Esophagus muscularis mucosa (tissue), 4 donors: ENCODE measurements around the gene P2RY2. TPM values are rescaled to one million over a fixed set of nuclear protein-coding genes. Genes with fewer than 3 reads are reported as not detected.
"Not testable (repeated sequence)": the region's sequence is repeated elsewhere in the genome, so short reads cannot be mapped to it uniquely, and the experiment has no call there.

ENCODE experiments used
- DNase-seq: peaks from one replicate; pipeline ENCODE4 v3.0.0-alpha.2; 2017; ENCODE audit errors: extremely low spot score
- H3K27ac ChIP-seq, 4 donors: fragments of 200-600 bp; sonication (generic); replicated peaks in 1 of 4; 1 replicate in 3 of 4; 2 replicates in 1 of 4; pipeline ENCODE4 v1.5.1; 2016 to 2019; ENCODE audit warnings: mild to moderate bottlenecking in 1 of 4
- H3K27me3 ChIP-seq, 4 donors: fragments of 200-600 bp; sonication (generic); one replicate each; pipeline versions ENCODE4 v1.5.1 to v1.6.0; 2016 to 2019
- H3K36me3 ChIP-seq, 4 donors: fragments of 200-600 bp; sonication (generic); one replicate each; pipeline ENCODE4 v1.5.1; 2016 to 2019
- H3K4me1 ChIP-seq, 4 donors: fragments of 200-600 bp; sonication (generic); one replicate each; pipeline ENCODE4 v1.5.1; 2016 to 2019
- H3K4me3 ChIP-seq, 4 donors: fragments of 200-600 bp; sonication (generic); 1 replicate in 2 of 4; 2 replicates in 2 of 4; pipeline ENCODE4 v1.5.1; 2016 to 2019; ENCODE audit warnings: mild to moderate bottlenecking in 4 of 4, moderate library complexity in 1 of 4
- H3K9me3 ChIP-seq, 4 donors: fragments of 200-600 bp; sonication (generic); 1 replicate in 3 of 4; 2 replicates in 1 of 4; pipeline ENCODE4 v1.5.1; 2016 to 2019
- CTCF ChIP-seq, 3 experiments: fragments of 200-600 bp in 2 of 3; fragments of 450-650 bp in 1 of 3; sonication (generic) in 2 of 3; IDR thresholded peaks; one replicate each; pipeline ENCODE4 v1.5.1; 2017 to 2019; ENCODE audit warnings: antibody characterized with exemption in 3 of 3, mild to moderate bottlenecking in 2 of 3, moderate library complexity in 1 of 3
- EP300 ChIP-seq: sonication (generic); formaldehyde crosslinking; IDR thresholded peaks from one replicate; pipeline ENCODE4 v1.6.1; 2017; ENCODE audit warnings: antibody characterized with exemption
- POLR2A ChIP-seq: fragments of 450-650 bp; IDR thresholded peaks from one replicate; pipeline ENCODE4 v1.6.1; 2017; ENCODE audit warnings: antibody characterized with exemption, moderate library complexity, mild to moderate bottlenecking, low read depth
- POLR2AphosphoS5 ChIP-seq, 2 donors: sonication (generic); formaldehyde crosslinking; IDR thresholded peaks; one replicate each; pipeline ENCODE4 v1.6.1; 2017; ENCODE audit warnings: antibody characterized with exemption in 2 of 2
- WGBS: methylation state at CpG from one replicate; pipeline ENCODE4 v1.1.5; 2018; 5-methylcytosine and 5-hydroxymethylcytosine counted together
- intact Hi-C: fragments of 100-400 bp; cut with DNase I; formaldehyde crosslinking; loops from one replicate; pipeline ENCODE4 v1.15.1; 2023
- total RNA-seq, 4 donors: library from RNA; depleted of rRNA; stranded (reverse); fragments of >200 nt; gene quantifications; one replicate each; pipeline versions ENCODE4 v1.1.0 to v1.2.1, GENCODE V29; 2016

Gene P2RY2
- total RNA-seq, 4 donors from 2014 or later: 0.32 to 0.83 (median 0.52) TPM; not detected in 1

DNA sequence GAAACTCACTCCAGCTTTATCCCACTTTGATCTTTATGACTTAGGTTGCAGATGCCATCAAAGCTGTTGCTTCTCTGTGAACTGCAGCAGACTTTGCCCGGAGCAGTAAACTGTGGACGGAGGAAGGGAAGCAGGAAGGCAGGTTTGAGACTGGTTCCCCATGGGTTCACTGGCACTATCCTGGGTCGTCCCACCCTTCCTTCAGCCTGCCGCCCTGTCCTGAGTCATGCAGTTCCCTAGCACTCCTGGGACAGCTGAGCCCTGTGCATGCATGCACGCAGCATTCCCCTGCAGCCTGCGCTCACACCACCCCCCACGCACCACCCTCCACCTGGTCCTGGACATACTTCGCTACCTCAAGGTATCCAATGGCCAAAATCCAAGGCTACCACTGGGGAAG, 23.5 kb upstream of the P2RY2 start:
- no peaks in the 10 kb centered on the region for H3K9me3 ChIP-seq
- WGBS: 86% methylated on average over 8 of the region's 8 CpGs
- no peaks in the 10 kb centered on the region for H3K36me3 ChIP-seq
- no peak for TF ChIP-seq CTCF (IDR thresholded peaks at IDR 0.05)
- H3K27ac ChIP-seq: no peak overlapping the region
- no peak overlapping the region for H3K4me3 ChIP-seq
- H3K4me1 ChIP-seq: peaks cover 0 to 6% (median 0%) of the 10 kb centered on the region in 4 donors
- intact Hi-C loops: no loop called here
- no peak for DNase-seq
- no peaks in the 10 kb centered on the region for H3K27me3 ChIP-seq

DNA sequence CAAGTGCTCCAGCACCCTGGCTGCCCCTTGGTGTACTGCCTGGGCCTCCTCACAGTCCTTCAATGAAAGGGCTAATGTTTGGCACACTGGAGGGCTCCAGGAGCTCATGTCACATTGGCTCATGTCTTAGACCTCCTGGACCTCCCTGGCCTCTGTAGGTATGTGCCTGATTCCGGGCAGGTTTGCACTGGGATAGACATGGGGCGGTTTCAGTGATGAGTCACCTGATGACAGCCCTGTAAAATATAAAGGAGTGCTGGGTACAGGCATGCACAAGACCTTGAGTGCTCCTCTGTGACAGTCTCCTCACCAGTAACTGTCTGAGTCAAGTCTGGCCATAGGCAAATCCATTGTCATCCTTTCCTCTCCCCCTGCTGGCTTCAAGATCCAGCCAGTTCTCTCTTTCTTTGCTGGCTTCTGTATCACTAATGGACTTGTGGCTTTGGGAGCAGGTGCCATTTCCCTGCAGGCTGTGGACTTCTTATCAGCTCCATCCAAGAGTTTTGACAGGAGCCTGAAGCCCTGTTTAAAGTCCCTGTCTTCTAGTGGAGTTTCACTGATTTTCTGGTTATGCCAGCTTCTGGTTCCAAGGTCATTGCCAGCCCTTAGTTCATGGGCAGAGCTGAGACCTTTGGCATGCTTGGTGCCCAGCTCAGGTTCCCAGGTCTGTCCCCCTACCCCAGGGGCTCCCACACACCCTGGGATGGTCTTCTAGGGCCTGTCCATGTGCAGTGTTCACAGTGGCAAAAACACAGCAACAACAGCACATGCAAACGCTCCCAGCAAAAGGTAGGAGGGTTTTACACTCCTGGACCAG, 22.7 kb upstream of the P2RY2 start:
- TF ChIP-seq POLR2A (no peak), CTCF (IDR thresholded peaks at IDR 0.05) (no peak), POLR2AphosphoS5 (IDR thresholded peaks at IDR 0.05) (no peak), EP300 (no peak)
- intact Hi-C loops: no loop called here
- Histone ChIP-seq H3K36me3 (no peaks in the 10 kb centered on the region), H3K4me3 (no peak overlapping the region), H3K27me3 (no peaks in the 10 kb centered on the region), H3K4me1 (peaks cover 0 to 6% (median 0%) of the 10 kb centered on the region in 4 donors), H3K9me3 (no peaks in the 10 kb centered on the region), H3K27ac (no peak overlapping the region)
- DNase-seq: no peak
- 80% methylated on average over 1 of the region's 3 CpGs for WGBS

GRCh38 chr11:73196576-73196975, 21.5 kb upstream of the P2RY2 start:
- no peak for DNase-seq
- Histone ChIP-seq H3K9me3 (no peaks in the 10 kb centered on the region), H3K27ac (no peak overlapping the region), H3K4me3 (no peak overlapping the region), H3K4me1 (peaks cover 0 to 6% (median 0%) of the 10 kb centered on the region in 4 donors), H3K36me3 (no peaks in the 10 kb centered on the region), H3K27me3 (no peaks in the 10 kb centered on the region)
- intact Hi-C loops: no loop called here
- TF ChIP-seq POLR2A: no peak
- no peak for TF ChIP-seq CTCF (IDR thresholded peaks at IDR 0.05)
- TF ChIP-seq POLR2AphosphoS5 (IDR thresholded peaks at IDR 0.05): no peak
- TF ChIP-seq EP300: no peak
- 100% methylated on average over 5 of the region's 6 CpGs for WGBS

GRCh38 chr11:73197348-73197747, 20.7 kb upstream of the P2RY2 start:
- Histone ChIP-seq H3K4me3 (no peak overlapping the region), H3K27me3 (no peaks in the 10 kb centered on the region), H3K4me1 (peaks cover 0 to 6% (median 0%) of the 10 kb centered on the region in 4 donors), H3K27ac (no peak overlapping the region), H3K9me3 (no peaks in the 10 kb centered on the region), H3K36me3 (no peaks in the 10 kb centered on the region)
- intact Hi-C loops: no loop called here
- no peak for DNase-seq
- WGBS: 97% methylated on average over 4 of the region's 4 CpGs
- TF ChIP-seq EP300: no peak
- TF ChIP-seq CTCF (IDR thresholded peaks at IDR 0.05): no peak
- TF ChIP-seq POLR2A: no peak
- TF ChIP-seq POLR2AphosphoS5 (IDR thresholded peaks at IDR 0.05): no peak

DNA sequence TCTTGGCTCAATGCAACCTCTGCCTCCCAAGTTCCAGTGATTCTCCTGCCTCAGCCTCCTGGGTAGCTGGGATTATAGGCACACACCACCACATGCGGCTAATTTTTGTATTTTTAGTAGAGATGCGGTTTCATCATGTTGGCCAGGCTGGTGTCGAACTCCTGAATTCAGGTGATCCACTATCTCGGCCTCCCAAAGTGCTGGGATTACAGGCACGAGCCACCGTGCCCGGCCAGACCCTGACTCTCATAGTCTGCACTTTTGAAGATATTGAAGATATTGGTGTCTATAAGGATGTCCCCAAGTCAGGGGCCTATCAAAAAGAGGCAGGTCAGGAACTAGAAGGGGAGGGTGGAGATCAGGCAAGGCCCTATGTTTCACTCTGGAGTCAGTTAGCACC, 20.3 kb upstream of the P2RY2 start:
- H3K9me3 ChIP-seq, H3K27me3 ChIP-seq, H3K27ac ChIP-seq, H3K4me3 ChIP-seq, H3K36me3 ChIP-seq, intact Hi-C loops, DNase-seq, H3K4me1 ChIP-seq: not testable (repeated sequence)
- WGBS: 97% methylated on average over 7 of the region's 7 CpGs
